Panc1 (cell line): ENCODE results near the gene EGFLAM.

Experiments used
- CTCF ChIP-seq: fragments of 450-650 bp; IDR thresholded peaks from 2 replicates; pipeline ENCODE4 v1.5.1; 2017; ENCODE audit warnings: mild to moderate bottlenecking
- POLR2AphosphoS5 ChIP-seq: IDR thresholded peaks from 2 replicates; pipeline ENCODE4 v1.6.1; 2012; ENCODE audit warnings: mild to moderate bottlenecking, low read depth, low read length, moderate library complexity
- REST ChIP-seq, 2 experiments: IDR thresholded peaks; 2 replicates each; pipeline ENCODE4 v1.6.1; 2011 to 2012; ENCODE audit warnings: low read depth in 2 of 2, control low read depth in 1 of 2, low read length in 1 of 2, mild to moderate bottlenecking in 1 of 2, moderate library complexity in 1 of 2; ENCODE audit not compliant: insufficient read depth in 1 of 2
- SIN3A ChIP-seq: IDR thresholded peaks from 2 replicates; pipeline ENCODE4 v1.6.1; 2012; ENCODE audit warnings: low read depth, mild to moderate bottlenecking, low read length, moderate library complexity, borderline replicate concordance; ENCODE audit not compliant: insufficient read depth
- TCF7L2 ChIP-seq: IDR thresholded peaks from 2 replicates; pipeline ENCODE4 v1.6.1; 2011; ENCODE audit warnings: mild to moderate bottlenecking, low read depth, low read length, inconsistent platforms

GRCh38 chr5:38462976-38463633 lies 204.7 kb downstream of the EGFLAM start:
- no peak for TF ChIP-seq REST (IDR thresholded peaks at IDR 0.05; ENCODE audit: insufficient read depth in 1 of 2, low read depth in 2 of 2, low read length in 1 of 2)
- no peak for TF ChIP-seq CTCF
- TF ChIP-seq POLR2AphosphoS5: no peak
- no peak for TF ChIP-seq SIN3A
- TF ChIP-seq TCF7L2: no peak
